Ishikawa (cell line): ENCODE results near the gene GPX3.

Source experiments
- CEBPB ChIP-seq: IDR thresholded peaks from 2 replicates; pipeline ENCODE4 v1.6.1; 2012
- CREB1 ChIP-seq: IDR thresholded peaks from 2 replicates; pipeline ENCODE4 v1.6.1; 2012; ENCODE audit warnings: low read depth
- EGR1 ChIP-seq: IDR thresholded peaks from 2 replicates; pipeline ENCODE4 v1.6.1; 2012
- EP300 ChIP-seq: IDR thresholded peaks from 2 replicates; pipeline ENCODE4 v1.6.1; 2012; ENCODE audit warnings: borderline replicate concordance
- FOXM1 ChIP-seq: IDR thresholded peaks from 2 replicates; pipeline ENCODE4 v1.6.1; 2012; ENCODE audit warnings: low read depth, borderline replicate concordance
- MAX ChIP-seq: IDR thresholded peaks from 2 replicates; pipeline ENCODE4 v1.6.1; 2012
- NFIC ChIP-seq: IDR thresholded peaks from 2 replicates; pipeline ENCODE4 v1.6.1; 2012
- RAD21 ChIP-seq: IDR thresholded peaks from 2 replicates; pipeline ENCODE4 v1.6.1; 2012; ENCODE audit warnings: low read depth
- REST ChIP-seq: IDR thresholded peaks from 2 replicates; pipeline ENCODE4 v1.6.1; 2012; ENCODE audit warnings: low read depth, mild to moderate bottlenecking
- TAF1 ChIP-seq: IDR thresholded peaks from 2 replicates; pipeline ENCODE4 v1.6.1; 2012; ENCODE audit warnings: low read depth, mild to moderate bottlenecking
- TCF12 ChIP-seq: IDR thresholded peaks from 2 replicates; pipeline ENCODE4 v1.6.1; 2012; ENCODE audit warnings: low read depth
- TEAD4 ChIP-seq: IDR thresholded peaks from 2 replicates; pipeline ENCODE4 v1.6.1; 2012
- USF1 ChIP-seq: IDR thresholded peaks from 2 replicates; pipeline ENCODE4 v1.6.1; 2012
- YY1 ChIP-seq: IDR thresholded peaks from 2 replicates; pipeline ENCODE4 v1.6.1; 2012; ENCODE audit warnings: low read depth
- ZBTB7A ChIP-seq: IDR thresholded peaks from 2 replicates; pipeline ENCODE4 v1.6.1; 2012; ENCODE audit warnings: low read depth

The GPX3 gene

GRCh38 chr5:151030379-151030778, 10.0 kb downstream of the GPX3 start:
- TF ChIP-seq REST: no peak
- no peak for TF ChIP-seq MAX
- no peak for TF ChIP-seq ZBTB7A
- no peak for TF ChIP-seq USF1
- TF ChIP-seq FOXM1: no peak
- TF ChIP-seq RAD21: no peak
- no peak for TF ChIP-seq NFIC
- no peak for TF ChIP-seq EP300
- no peak for TF ChIP-seq CREB1
- TF ChIP-seq YY1: no peak
- no peak for TF ChIP-seq CEBPB
- no peak for TF ChIP-seq TAF1
- no peak for TF ChIP-seq EGR1
- no peak for TF ChIP-seq TEAD4
- TF ChIP-seq TCF12: no peak

GRCh38 chr5:151031554-151031953, 11.2 kb downstream of the GPX3 start:
- TF ChIP-seq CEBPB (no peak), FOXM1 (no peak), REST (no peak)

- no peak for TF ChIP-seq REST
Measured at GRCh38 chr5:151033217-151033934, 13.0 kb downstream of the GPX3 start.

- TF ChIP-seq CREB1: no peak
- no peak for TF ChIP-seq EGR1
- no peak for TF ChIP-seq MAX
- no peak for TF ChIP-seq REST
- no peak for TF ChIP-seq TCF12
- TF ChIP-seq YY1: no peak
- no peak for TF ChIP-seq TEAD4
- no peak for TF ChIP-seq EP300
- no peak for TF ChIP-seq USF1
- TF ChIP-seq CEBPB: no peak
- no peak for TF ChIP-seq TAF1
- no peak for TF ChIP-seq ZBTB7A
- TF ChIP-seq RAD21: no peak
- TF ChIP-seq NFIC: no peak
Measured at GRCh38 chr5:151034422-151035379, 14.3 kb downstream of the GPX3 start.
